Panc1 (cell line): Measurements from ENCODE around the gene CHST1. TPM values are rescaled to one million over a fixed set of nuclear protein-coding genes. Genes with fewer than 3 reads are reported as not detected.

ENCODE experiments used
- ATAC-seq: fragments of 200-7000 bp; cut with Tn5 transposase; 2 replicates; pipeline ENCODE4 v1.9.1; 2020; ENCODE audit warnings: mild to moderate bottlenecking, moderate library complexity
- BruUV-seq: library from RNA; stranded (reverse); fragments of 400-500 nt; replicated peaks from 2 replicates; lab custom pipeline; 2021; lab: Mats Ljungman, UMichigan
- CTCF ChIA-PET: fragments of 300-600 bp; sonication (Branson Sonifier 250); formaldehyde crosslinking; loops from one replicate; lab custom pipeline; 2022; ENCODE audit warnings: antibody characterized with exemption; lab: Charles Lee
- POLR2A ChIA-PET: fragments of 300-600 bp; sonication (Branson Sonifier 250); formaldehyde crosslinking; loops from one replicate; lab custom pipeline; 2022; ENCODE audit warnings: antibody characterized with exemption; lab: Charles Lee
- DNase-seq: peaks from one replicate; pipeline ENCODE4 v3.0.0-alpha.2; 2010; ENCODE audit warnings: low read depth, low spot score
- H3K27ac ChIP-seq: 2 replicates; pipeline ENCODE4 v1.5.1; 2011; ENCODE audit warnings: mild to moderate bottlenecking, low read length, inconsistent platforms
- H3K27me3 ChIP-seq: fragments of 200-500 bp; sonication (Bioruptor generic); 2 replicates; pipeline ENCODE4 v1.6.0; 2014; ENCODE audit warnings: low read length, inconsistent platforms; ENCODE audit not compliant: control insufficient read depth, insufficient read depth
- H3K36me3 ChIP-seq: fragments of 200-500 bp; sonication (Bioruptor generic); 2 replicates; pipeline ENCODE4 v1.5.1; 2014; ENCODE audit warnings: inconsistent platforms, mild to moderate bottlenecking, low read length, moderate library complexity; ENCODE audit not compliant: control insufficient read depth, insufficient read depth
- H3K4me1 ChIP-seq: 2 replicates; pipeline ENCODE4 v1.5.1; 2011; ENCODE audit warnings: inconsistent platforms, mild to moderate bottlenecking, low read length, moderate library complexity; ENCODE audit not compliant: control insufficient read depth, insufficient read depth
- H3K4me3 ChIP-seq, 2 experiments: 2 replicates each; pipeline ENCODE4 v1.5.1; 2011 to 2012; ENCODE audit warnings: low read depth in 2 of 2, low read length in 2 of 2, mild to moderate bottlenecking in 2 of 2, inconsistent platforms in 1 of 2, moderate library complexity in 1 of 2
- H3K9me3 ChIP-seq: fragments of 200-500 bp; sonication (Bioruptor generic); 2 replicates; pipeline ENCODE4 v1.5.1; 2014; ENCODE audit warnings: low read depth, mild to moderate bottlenecking, inconsistent platforms, low read length, moderate library complexity; ENCODE audit not compliant: control insufficient read depth, insufficient read depth
- POLR2AphosphoS5 ChIP-seq: IDR thresholded peaks from 2 replicates; pipeline ENCODE4 v1.6.1; 2012; ENCODE audit warnings: mild to moderate bottlenecking, low read depth, low read length, moderate library complexity
- REST ChIP-seq, 2 experiments: IDR thresholded peaks; 2 replicates each; pipeline ENCODE4 v1.6.1; 2011 to 2012; ENCODE audit warnings: low read depth in 2 of 2, control low read depth in 1 of 2, low read length in 1 of 2, mild to moderate bottlenecking in 1 of 2, moderate library complexity in 1 of 2; ENCODE audit not compliant: insufficient read depth in 1 of 2
- SIN3A ChIP-seq: IDR thresholded peaks from 2 replicates; pipeline ENCODE4 v1.6.1; 2012; ENCODE audit warnings: low read depth, mild to moderate bottlenecking, low read length, moderate library complexity, borderline replicate concordance; ENCODE audit not compliant: insufficient read depth
- TCF7L2 ChIP-seq: IDR thresholded peaks from 2 replicates; pipeline ENCODE4 v1.6.1; 2011; ENCODE audit warnings: mild to moderate bottlenecking, low read depth, low read length, inconsistent platforms
- in situ Hi-C: cut with HindIII; loops from 2 replicates; pipeline ENCODE4 v1.10.0; 2016; ENCODE audit warnings: low sequenced_read_pairs, low pct_unique_long_range_greater_than_20kb
- intact Hi-C: fragments of 100-400 bp; cut with micrococcal nuclease; formaldehyde crosslinking; loops from one replicate; pipeline ENCODE4 v1.10.0; 2022; ENCODE audit not compliant: unreplicated experiment
- total RNA-seq: library from RNA; stranded (reverse); gene quantifications from one replicate; pipeline ENCODE4 v1.2.1, GENCODE V29; 2021; ENCODE audit not compliant: unreplicated experiment
- TF ChIP-seq, protein P1 (sequence below): fragments of 450-650 bp; IDR thresholded peaks from 2 replicates; pipeline ENCODE4 v1.5.1; 2017; ENCODE audit warnings: mild to moderate bottlenecking

Gene CHST1
- total RNA-seq, 1 experiment from 2014 or later, result not detected

DNA sequence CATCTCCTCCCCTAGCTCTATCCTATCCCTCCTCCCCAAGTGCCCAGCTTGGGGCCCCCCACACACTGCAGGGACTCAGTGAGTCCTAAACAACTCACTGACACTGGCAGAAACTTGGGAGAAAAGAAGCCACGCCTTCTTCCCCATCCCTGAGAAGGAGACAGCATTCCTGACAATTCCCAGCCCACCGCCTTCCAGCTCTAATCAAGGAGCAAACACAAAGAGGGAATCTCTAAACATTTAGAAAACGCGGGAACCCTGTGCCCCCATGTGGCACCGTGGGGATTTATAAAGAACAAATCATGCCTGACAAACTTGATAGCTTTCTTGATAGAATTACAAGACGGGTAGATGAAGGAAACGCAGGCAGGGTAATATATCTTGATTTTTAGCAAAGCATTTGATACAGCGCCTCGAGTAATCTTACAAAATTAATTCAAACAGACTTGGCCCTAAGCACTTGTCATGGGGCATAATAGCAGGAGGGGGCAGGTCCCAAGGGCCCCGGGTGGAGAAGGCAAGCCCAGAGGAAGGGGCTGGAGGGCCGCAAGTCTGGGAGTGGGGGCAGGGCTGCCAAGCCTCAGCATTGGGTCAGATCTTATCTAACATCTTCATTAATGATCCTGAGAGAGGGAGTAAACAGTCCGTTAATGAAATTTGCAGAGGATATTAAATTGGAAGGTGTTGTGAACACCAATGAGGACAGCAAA is 4.5 kb downstream of the CHST1 start:
- H3K36me3 ChIP-seq, result no peaks in the 10 kb centered on the region
- peaks cover 11% of the 10 kb centered on the region; the same call in 1 of the 2 replicates for H3K27me3 ChIP-seq
- H3K27ac ChIP-seq, result no peak overlapping the region
- in situ Hi-C loops, result no loop called here
- no peak overlapping the region for H3K4me3 ChIP-seq
- no peak for DNase-seq
- intact Hi-C loops, result no loop called here
- BruUV-seq, result no TSS peak
- peaks cover 3% of the 10 kb centered on the region; the same call in 1 of the 2 replicates for H3K4me1 ChIP-seq
- no peak for ATAC-seq
- TF ChIP-seq REST (IDR thresholded peaks at IDR 0.05; ENCODE audit: insufficient read depth in 1 of 2, low read depth in 2 of 2, low read length in 1 of 2), result no peak
- TF ChIP-seq, protein P1, sequence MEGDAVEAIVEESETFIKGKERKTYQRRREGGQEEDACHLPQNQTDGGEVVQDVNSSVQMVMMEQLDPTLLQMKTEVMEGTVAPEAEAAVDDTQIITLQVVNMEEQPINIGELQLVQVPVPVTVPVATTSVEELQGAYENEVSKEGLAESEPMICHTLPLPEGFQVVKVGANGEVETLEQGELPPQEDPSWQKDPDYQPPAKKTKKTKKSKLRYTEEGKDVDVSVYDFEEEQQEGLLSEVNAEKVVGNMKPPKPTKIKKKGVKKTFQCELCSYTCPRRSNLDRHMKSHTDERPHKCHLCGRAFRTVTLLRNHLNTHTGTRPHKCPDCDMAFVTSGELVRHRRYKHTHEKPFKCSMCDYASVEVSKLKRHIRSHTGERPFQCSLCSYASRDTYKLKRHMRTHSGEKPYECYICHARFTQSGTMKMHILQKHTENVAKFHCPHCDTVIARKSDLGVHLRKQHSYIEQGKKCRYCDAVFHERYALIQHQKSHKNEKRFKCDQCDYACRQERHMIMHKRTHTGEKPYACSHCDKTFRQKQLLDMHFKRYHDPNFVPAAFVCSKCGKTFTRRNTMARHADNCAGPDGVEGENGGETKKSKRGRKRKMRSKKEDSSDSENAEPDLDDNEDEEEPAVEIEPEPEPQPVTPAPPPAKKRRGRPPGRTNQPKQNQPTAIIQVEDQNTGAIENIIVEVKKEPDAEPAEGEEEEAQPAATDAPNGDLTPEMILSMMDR, result no peak
- TF ChIP-seq POLR2AphosphoS5, result no peak
- TF ChIP-seq SIN3A, result no peak
- TF ChIP-seq TCF7L2, result no peak
- no peaks in the 10 kb centered on the region for H3K9me3 ChIP-seq
- POLR2A ChIA-PET, result no interaction called here
- CTCF ChIA-PET, result interaction anchor here (1.2 kb wide), 1 partner anchor 111 kb away, joined by 4 read pairs; no protein-coding TSS in a partner anchor

DNA sequence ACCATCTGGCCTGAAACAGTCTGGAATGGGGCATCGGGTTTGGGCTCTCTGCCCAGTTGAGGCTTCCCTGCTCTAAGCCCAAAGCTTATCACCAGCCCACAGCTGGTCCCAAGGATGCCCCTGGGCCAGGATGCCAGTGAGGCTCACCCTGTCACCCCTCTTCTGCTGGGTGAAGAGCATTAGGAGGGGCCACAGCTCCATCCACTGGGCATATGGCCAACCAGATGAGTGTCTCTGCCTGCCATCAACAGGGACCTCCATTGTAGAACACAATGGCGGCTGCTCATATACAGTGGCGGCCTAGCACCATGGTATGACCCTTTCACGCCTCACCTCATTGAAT is 5.6 kb downstream of the CHST1 start:
- Histone ChIP-seq H3K4me1 (peaks cover 3% of the 10 kb centered on the region; the same call in 1 of the 2 replicates), H3K27ac (no peak overlapping the region), H3K27me3 (peaks cover 11% of the 10 kb centered on the region; the same call in 1 of the 2 replicates)

More for the DNA sequence above, 5.6 kb downstream of the CHST1 start:
- ATAC-seq, result no peak
- intact Hi-C loops (loop anchor here (10.0 kb wide), 1 partner anchor 285 kb away; no protein-coding TSS in a partner anchor), in situ Hi-C loops (no loop called here)
- Histone ChIP-seq H3K4me3 (no peak overlapping the region), H3K9me3 (no peaks in the 10 kb centered on the region), H3K36me3 (no peaks in the 10 kb centered on the region)
- no peak for DNase-seq
- no TSS peak for BruUV-seq
- POLR2A ChIA-PET, result interaction anchor here (0.6 kb wide), 1 partner anchor 254 kb away, joined by 3 read pairs; no protein-coding TSS in a partner anchor
- TF ChIP-seq POLR2AphosphoS5 (no peak), TCF7L2 (no peak), REST (IDR thresholded peaks at IDR 0.05; ENCODE audit: insufficient read depth in 1 of 2, low read depth in 2 of 2, low read length in 1 of 2) (no peak), SIN3A (no peak)
- TF ChIP-seq, protein P1, result no peak
- CTCF ChIA-PET, result no interaction called here
